Measurements from ENCODE around the gene TMTC3. TPM values are rescaled to one million over a fixed set of nuclear protein-coding genes. Genes with fewer than 3 reads are reported as not detected.
A peak's percentile ranks its signal among the peaks of the same experiment; 100 is the strongest.

Gene TMTC3
- total RNA-seq, 1 donor from 2014 or later: 42.0 TPM

- Mint-ChIP-seq H3K27ac (ENCODE audit: unreplicated experiment) (no peak overlapping the region), H3K9me3 (ENCODE audit: unreplicated experiment) (no peaks in the 10 kb centered on the region), H3K36me3 (ENCODE audit: unreplicated experiment) (no peaks in the 10 kb centered on the region), H3K4me3 (ENCODE audit: unreplicated experiment) (no peak overlapping the region), H3K27me3 (ENCODE audit: unreplicated experiment) (no peaks in the 10 kb centered on the region), H3K4me1 (ENCODE audit: unreplicated experiment) (peaks cover 18% of the 10 kb centered on the region)
- TF ChIP-seq CTCF (IDR thresholded peaks at IDR 0.05): no peak
- no peak for DNase-seq (ENCODE audit: extremely low spot score, unreplicated experiment)
These were observed 3.7 kb downstream of the TMTC3 start for GRCh38 chr12:88145567-88146505.

GRCh38 chr12:88150063-88150462 is 8.0 kb downstream of the TMTC3 start:
- DNase-seq (ENCODE audit: extremely low spot score, unreplicated experiment): no peak
- no peaks in the 10 kb centered on the region for H3K9me3 Mint-ChIP-seq (ENCODE audit: unreplicated experiment)
- no peak overlapping the region for H3K27ac Mint-ChIP-seq (ENCODE audit: unreplicated experiment)
- H3K4me1 Mint-ChIP-seq (ENCODE audit: unreplicated experiment): no peaks in the 10 kb centered on the region
- no peaks in the 10 kb centered on the region for H3K27me3 Mint-ChIP-seq (ENCODE audit: unreplicated experiment)
- TF ChIP-seq CTCF (IDR thresholded peaks at IDR 0.05): no peak
- H3K36me3 Mint-ChIP-seq (ENCODE audit: unreplicated experiment): no peaks in the 10 kb centered on the region
- H3K4me3 Mint-ChIP-seq (ENCODE audit: unreplicated experiment): no peak overlapping the region

GRCh38 chr12:88153959-88154358 is 11.9 kb downstream of the TMTC3 start:
- Mint-ChIP-seq H3K4me3 (ENCODE audit: unreplicated experiment) (no peak overlapping the region), H3K4me1 (ENCODE audit: unreplicated experiment) (no peaks in the 10 kb centered on the region), H3K36me3 (ENCODE audit: unreplicated experiment) (peaks cover 11% of the 10 kb centered on the region), H3K9me3 (ENCODE audit: unreplicated experiment) (no peaks in the 10 kb centered on the region), H3K27ac (ENCODE audit: unreplicated experiment) (no peak overlapping the region), H3K27me3 (ENCODE audit: unreplicated experiment) (no peaks in the 10 kb centered on the region)
- peak; percentile 61 for TF ChIP-seq CTCF (IDR thresholded peaks at IDR 0.05)
- DNase-seq (ENCODE audit: extremely low spot score, unreplicated experiment): no peak

GRCh38 chr12:88156075-88156654 is 14.1 kb downstream of the TMTC3 start:
- H3K27ac Mint-ChIP-seq (ENCODE audit: unreplicated experiment): no peak overlapping the region
- no peak for TF ChIP-seq CTCF (IDR thresholded peaks at IDR 0.05)

GRCh38 chr12:88163371-88163770 is 21.3 kb downstream of the TMTC3 start:
- TF ChIP-seq CTCF (IDR thresholded peaks at IDR 0.05): no peak
- no peak for DNase-seq (ENCODE audit: extremely low spot score, unreplicated experiment)
- Mint-ChIP-seq H3K36me3 (ENCODE audit: unreplicated experiment) (peaks cover 38% of the 10 kb centered on the region), H3K27ac (ENCODE audit: unreplicated experiment) (no peak overlapping the region), H3K9me3 (ENCODE audit: unreplicated experiment) (no peaks in the 10 kb centered on the region), H3K4me3 (ENCODE audit: unreplicated experiment) (no peak overlapping the region), H3K4me1 (ENCODE audit: unreplicated experiment) (no peaks in the 10 kb centered on the region), H3K27me3 (ENCODE audit: unreplicated experiment) (no peaks in the 10 kb centered on the region)

More at GRCh38 chr12:88156075-88156654, 14.1 kb downstream of the TMTC3 start:
- Mint-ChIP-seq H3K4me3 (ENCODE audit: unreplicated experiment) (no peak overlapping the region), H3K27me3 (ENCODE audit: unreplicated experiment) (no peaks in the 10 kb centered on the region), H3K9me3 (ENCODE audit: unreplicated experiment) (no peaks in the 10 kb centered on the region), H3K36me3 (ENCODE audit: unreplicated experiment) (peaks cover 14% of the 10 kb centered on the region), H3K4me1 (ENCODE audit: unreplicated experiment) (no peaks in the 10 kb centered on the region)
- no peak for DNase-seq (ENCODE audit: extremely low spot score, unreplicated experiment)

All from osteocyte (in vitro differentiated cells).